NT2/D1 (cell line): ENCODE data around the gene CEP97.

Experiments used
- SUZ12 ChIP-seq: IDR thresholded peaks from 2 replicates; pipeline ENCODE4 v1.6.1; 2011; ENCODE audit not compliant: insufficient read length, insufficient read depth; ENCODE audit errors: extremely low read depth
- YY1 ChIP-seq: IDR thresholded peaks from 2 replicates; pipeline ENCODE4 v1.6.1; 2011; ENCODE audit not compliant: insufficient read length, insufficient read depth

GRCh38 chr3:101677436-101678286, 46.8 kb upstream of the CEP97 start:
- no peak for TF ChIP-seq SUZ12
- TF ChIP-seq YY1, result no peak
